HFFc6 (cell line): ENCODE measurements around the gene MYL3. TPM values are rescaled to one million over a fixed set of nuclear protein-coding genes. Genes with fewer than 3 reads are reported as not detected.

ENCODE experiments used
- DNase-seq: peaks from one replicate; pipeline ENCODE4 v3.0.0-alpha.2; 2018
- H3K27ac Mint-ChIP-seq: 2 replicates; pipeline ENCODE4 v1.8.0; 2020; ENCODE audit warnings: mild to moderate bottlenecking, mixed read lengths
- H3K27me3 Mint-ChIP-seq: 2 replicates; pipeline ENCODE4 v1.8.0; 2021; ENCODE audit warnings: mild to moderate bottlenecking, moderate library complexity, mixed read lengths; ENCODE audit not compliant: insufficient read depth
- H3K36me3 Mint-ChIP-seq: 2 replicates; pipeline ENCODE4 v1.8.0; 2021; ENCODE audit warnings: low read depth, mixed read lengths
- H3K4me1 Mint-ChIP-seq: 2 replicates; pipeline ENCODE4 v1.8.0; 2020; ENCODE audit warnings: low read depth, mixed read lengths
- H3K4me3 Mint-ChIP-seq: 2 replicates; pipeline ENCODE4 v1.8.0; 2020; ENCODE audit warnings: mild to moderate bottlenecking, moderate library complexity, mixed read lengths
- H3K9me3 Mint-ChIP-seq: 2 replicates; pipeline ENCODE4 v1.8.0; 2020; ENCODE audit warnings: mild to moderate bottlenecking, mixed read lengths
- CTCF ChIP-seq: fragments of 200-600 bp; sonication (generic); IDR thresholded peaks from 2 replicates; pipeline ENCODE4 v1.5.0; 2021; ENCODE audit warnings: antibody characterized with exemption, mild to moderate bottlenecking
- total RNA-seq, 6 experiments: library from RNA; stranded (reverse); fragmentation: NEBNext Ultra II Directional; extraction: Animal tissue kit (Norgen Biotek cat#: 25700); gene quantifications; 2 replicates in 1 of 6; 3 replicates in 5 of 6; pipeline ENCODE4 v1.2.3, GENCODE V29; 2021

The MYL3 gene
- total RNA-seq, 6 experiments from 2014 or later: 0.30 to 0.31 TPM; not detected in 4

- no peaks in the 10 kb centered on the region; the same call in 1 of the 2 replicates for H3K36me3 Mint-ChIP-seq
- no peak for TF ChIP-seq CTCF
- H3K4me1 Mint-ChIP-seq: peaks cover 21% of the 10 kb centered on the region
- DNase-seq: no peak
- peaks cover 15% of the 10 kb centered on the region for H3K27me3 Mint-ChIP-seq
- no peaks in the 10 kb centered on the region for H3K9me3 Mint-ChIP-seq
- H3K27ac Mint-ChIP-seq: no peak within 1 kb of the TSS
- no peak within 1 kb of the TSS for H3K4me3 Mint-ChIP-seq
Observed at GRCh38 chr3:46877406-46878125, 14.3 kb upstream of the MYL3 start, which contains the start of gene PTH1R. PTH1R (plus strand) TSS chr3:46877721; CDS start chr3:46883560, 5,839 bp downstream.

GRCh38 chr3:46876313-46877300 is 13.4 kb upstream of the MYL3 start:
- no peak overlapping the region for H3K27ac Mint-ChIP-seq
- H3K9me3 Mint-ChIP-seq: no peaks in the 10 kb centered on the region
- H3K4me3 Mint-ChIP-seq: no peak overlapping the region
- DNase-seq: no peak
- H3K4me1 Mint-ChIP-seq: peaks cover 21% of the 10 kb centered on the region
- no peak for TF ChIP-seq CTCF
- H3K27me3 Mint-ChIP-seq: peaks cover 15% of the 10 kb centered on the region
- H3K36me3 Mint-ChIP-seq: no peaks in the 10 kb centered on the region; the same call in 1 of the 2 replicates

DNA sequence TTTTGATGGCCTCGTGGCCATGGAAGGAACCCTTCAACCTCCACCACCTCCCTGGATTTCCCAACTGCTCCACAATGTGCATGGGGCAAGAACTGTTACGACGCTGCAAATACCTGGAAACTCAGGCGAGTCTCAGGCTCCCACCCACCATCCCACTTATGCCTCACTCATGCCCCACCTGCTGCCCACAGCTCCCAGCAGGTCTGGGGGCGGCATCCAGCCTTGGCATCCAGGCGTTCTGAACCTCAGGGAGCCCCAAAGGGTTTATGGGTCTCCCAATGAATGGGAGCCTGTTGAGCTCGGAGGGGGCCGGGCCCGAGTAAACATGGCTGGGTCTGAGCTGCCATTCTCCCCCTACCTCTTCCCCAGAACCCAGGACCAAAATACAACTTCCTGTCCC is 12.3 kb upstream of the MYL3 start:
- TF ChIP-seq CTCF: no peak
- Mint-ChIP-seq H3K4me3 (no peak overlapping the region), H3K27me3 (peaks cover 16% of the 10 kb centered on the region), H3K36me3 (no peaks in the 10 kb centered on the region; the same call in 1 of the 2 replicates), H3K27ac (no peak overlapping the region), H3K4me1 (peaks cover 21% of the 10 kb centered on the region), H3K9me3 (no peaks in the 10 kb centered on the region)
- no peak for DNase-seq

DNA sequence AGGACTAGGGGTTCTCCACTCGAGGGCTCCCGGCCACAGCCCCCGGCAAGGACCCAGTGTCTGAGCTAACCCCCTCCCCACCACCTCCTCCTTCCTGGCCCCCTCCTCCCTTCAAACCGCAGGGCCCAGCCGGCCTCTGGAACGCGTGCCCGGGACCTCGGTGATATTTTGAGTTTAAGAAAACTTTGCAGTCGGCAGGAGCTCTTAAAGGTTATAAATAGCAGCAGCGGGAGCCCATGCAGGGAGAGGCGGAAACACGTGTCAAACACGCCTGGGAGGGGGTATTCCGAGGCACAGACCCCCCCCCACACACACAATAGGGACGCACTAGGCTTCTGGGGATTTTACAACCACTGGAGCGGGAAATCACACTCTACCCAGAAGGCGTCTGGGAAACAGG is 11.2 kb upstream of the MYL3 start:
- TF ChIP-seq CTCF: no peak
- DNase-seq: no peak

GRCh38 chr3:46873521-46873920 is 10.3 kb upstream of the MYL3 start:
- Mint-ChIP-seq H3K36me3 (no peaks in the 10 kb centered on the region), H3K9me3 (no peaks in the 10 kb centered on the region), H3K27ac (no peak overlapping the region), H3K4me3 (no peak overlapping the region), H3K4me1 (peaks cover 12% of the 10 kb centered on the region), H3K27me3 (peaks cover 19% of the 10 kb centered on the region)
- no peak for TF ChIP-seq CTCF
- no peak for DNase-seq

More for the DNA sequence above, 11.2 kb upstream of the MYL3 start:
- peaks cover 21% of the 10 kb centered on the region for H3K4me1 Mint-ChIP-seq
- H3K9me3 Mint-ChIP-seq: no peaks in the 10 kb centered on the region
- H3K27me3 Mint-ChIP-seq: peaks cover 16% of the 10 kb centered on the region
- H3K36me3 Mint-ChIP-seq: no peaks in the 10 kb centered on the region
- no peak overlapping the region for H3K27ac Mint-ChIP-seq
- H3K4me3 Mint-ChIP-seq: no peak overlapping the region
